ENCODE measurements around the gene RABGAP1L.
"Not testable (repeated sequence)": the region's sequence is repeated elsewhere in the genome, so short reads cannot be mapped to it uniquely, and the experiment has no call there.

The RABGAP1L gene

GRCh38 chr1:174786358-174786757 lies 627.0 kb downstream of the RABGAP1L start:
- DNase-seq, result no peak

GRCh38 chr1:174786760-174787159 lies 627.4 kb downstream of the RABGAP1L start:
- no peak for DNase-seq

- DNase-seq, result no peak
Observed at GRCh38 chr1:174788981-174789380, 629.7 kb downstream of the RABGAP1L start.

GRCh38 chr1:174789399-174789798 lies 630.1 kb downstream of the RABGAP1L start:
- DNase-seq, result no peak

- DNase-seq, result no peak
Observed at GRCh38 chr1:174791863-174792262, 632.5 kb downstream of the RABGAP1L start.

GRCh38 chr1:174794861-174795260 lies 635.5 kb downstream of the RABGAP1L start:
- no peak for DNase-seq

- DNase-seq, result no peak
Observed at GRCh38 chr1:174795806-174796205, 636.5 kb downstream of the RABGAP1L start.

GRCh38 chr1:174797398-174797797 lies 638.1 kb downstream of the RABGAP1L start:
- peak; percentile 32 for DNase-seq

- DNase-seq, result no peak
Observed at GRCh38 chr1:174799136-174799479, 639.8 kb downstream of the RABGAP1L start.

GRCh38 chr1:174800216-174800851 lies 641.0 kb downstream of the RABGAP1L start:
- no peak for DNase-seq

GRCh38 chr1:174800876-174801275 lies 641.6 kb downstream of the RABGAP1L start:
- peak; percentile 11 for DNase-seq

GRCh38 chr1:174809755-174810280 lies 650.5 kb downstream of the RABGAP1L start:
- no peak for DNase-seq

- DNase-seq, result no peak
Observed at GRCh38 chr1:174812016-174812415, 652.7 kb downstream of the RABGAP1L start.

- no peak for DNase-seq
Observed at GRCh38 chr1:174812656-174813055, 653.3 kb downstream of the RABGAP1L start.

- DNase-seq, result no peak
Observed at GRCh38 chr1:174815036-174815435, 655.7 kb downstream of the RABGAP1L start.

- no peak for DNase-seq
Observed at GRCh38 chr1:174815474-174815908, 656.2 kb downstream of the RABGAP1L start.

- not testable (repeated sequence) for DNase-seq
Observed at GRCh38 chr1:174816621-174817020, 657.3 kb downstream of the RABGAP1L start.

GRCh38 chr1:174818014-174818616 lies 658.8 kb downstream of the RABGAP1L start:
- DNase-seq, result no peak

- DNase-seq, result no peak
Observed at GRCh38 chr1:174818951-174819350, 659.6 kb downstream of the RABGAP1L start.

- no peak for DNase-seq
Observed at GRCh38 chr1:174819596-174819995, 660.3 kb downstream of the RABGAP1L start.

GRCh38 chr1:174825127-174825526 lies 665.8 kb downstream of the RABGAP1L start:
- no peak for DNase-seq

- no peak for DNase-seq
Observed at GRCh38 chr1:174825806-174826205, 666.5 kb downstream of the RABGAP1L start.

GRCh38 chr1:174828264-174828663 lies 668.9 kb downstream of the RABGAP1L start:
- DNase-seq, result no peak

- DNase-seq, result no peak
Observed at GRCh38 chr1:174829990-174830389, 670.7 kb downstream of the RABGAP1L start.

GRCh38 chr1:174836543-174836942 lies 677.2 kb downstream of the RABGAP1L start:
- no peak for DNase-seq

Measured in CD4-positive, alpha-beta T cell treated with Interleukin-17A for 1 hour (primary cell).